22Rv1 (cell line): ENCODE data around the gene PPP2R5C.

ENCODE experiments used
- H3K27ac ChIP-seq: fragments of 450-650 bp; 2 replicates; pipeline ENCODE4 v1.5.1; 2017
- ZFX ChIP-seq: fragments of 450-650 bp; IDR thresholded peaks from 2 replicates; pipeline ENCODE4 v1.6.1; 2017; ENCODE audit warnings: antibody characterized with exemption, borderline replicate concordance
- TF ChIP-seq, protein P1 (sequence below): fragments of 450-650 bp; IDR thresholded peaks from 2 replicates; pipeline ENCODE4 v1.5.1; 2017; ENCODE audit warnings: mild to moderate bottlenecking

The PPP2R5C gene

DNA sequence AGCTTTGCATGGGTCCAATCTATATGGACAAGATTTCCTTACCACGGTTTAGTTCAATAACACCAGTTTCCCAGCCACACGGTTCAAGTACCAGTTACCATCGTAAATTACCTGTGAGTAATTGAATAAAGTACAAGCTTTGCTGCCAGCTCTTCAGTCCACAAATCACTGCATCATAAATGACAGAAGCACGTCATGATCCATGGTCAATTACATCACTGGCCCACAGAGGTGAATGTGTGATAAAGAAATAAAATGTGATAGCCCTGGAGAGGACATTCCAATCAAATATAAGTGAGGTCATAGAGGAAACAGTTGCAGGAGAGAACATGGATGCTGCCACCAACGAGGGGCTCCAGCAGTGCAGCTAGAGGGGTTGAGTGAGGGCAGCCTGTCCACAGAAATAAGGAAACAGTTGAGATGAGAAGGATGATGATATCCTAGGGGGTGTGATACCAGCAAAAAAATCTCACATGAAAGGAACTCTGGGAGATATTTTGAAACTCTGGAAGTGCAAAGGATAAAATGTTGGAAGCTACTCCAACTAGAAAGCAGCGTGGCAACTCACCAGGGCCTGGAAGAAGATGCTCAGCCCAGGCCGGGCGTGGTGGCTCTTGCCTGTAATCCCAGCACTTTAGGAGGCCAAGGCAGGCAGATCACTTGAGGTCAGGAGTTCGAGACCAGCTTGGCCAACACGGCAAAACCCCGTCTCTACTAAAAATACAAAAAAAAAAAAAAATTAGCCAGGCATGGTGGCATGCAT, 197.1 kb downstream of the PPP2R5C start:
- TF ChIP-seq, protein P1, sequence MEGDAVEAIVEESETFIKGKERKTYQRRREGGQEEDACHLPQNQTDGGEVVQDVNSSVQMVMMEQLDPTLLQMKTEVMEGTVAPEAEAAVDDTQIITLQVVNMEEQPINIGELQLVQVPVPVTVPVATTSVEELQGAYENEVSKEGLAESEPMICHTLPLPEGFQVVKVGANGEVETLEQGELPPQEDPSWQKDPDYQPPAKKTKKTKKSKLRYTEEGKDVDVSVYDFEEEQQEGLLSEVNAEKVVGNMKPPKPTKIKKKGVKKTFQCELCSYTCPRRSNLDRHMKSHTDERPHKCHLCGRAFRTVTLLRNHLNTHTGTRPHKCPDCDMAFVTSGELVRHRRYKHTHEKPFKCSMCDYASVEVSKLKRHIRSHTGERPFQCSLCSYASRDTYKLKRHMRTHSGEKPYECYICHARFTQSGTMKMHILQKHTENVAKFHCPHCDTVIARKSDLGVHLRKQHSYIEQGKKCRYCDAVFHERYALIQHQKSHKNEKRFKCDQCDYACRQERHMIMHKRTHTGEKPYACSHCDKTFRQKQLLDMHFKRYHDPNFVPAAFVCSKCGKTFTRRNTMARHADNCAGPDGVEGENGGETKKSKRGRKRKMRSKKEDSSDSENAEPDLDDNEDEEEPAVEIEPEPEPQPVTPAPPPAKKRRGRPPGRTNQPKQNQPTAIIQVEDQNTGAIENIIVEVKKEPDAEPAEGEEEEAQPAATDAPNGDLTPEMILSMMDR, result no peak
- TF ChIP-seq ZFX, result no peak
- H3K27ac ChIP-seq, result no peak overlapping the region

DNA sequence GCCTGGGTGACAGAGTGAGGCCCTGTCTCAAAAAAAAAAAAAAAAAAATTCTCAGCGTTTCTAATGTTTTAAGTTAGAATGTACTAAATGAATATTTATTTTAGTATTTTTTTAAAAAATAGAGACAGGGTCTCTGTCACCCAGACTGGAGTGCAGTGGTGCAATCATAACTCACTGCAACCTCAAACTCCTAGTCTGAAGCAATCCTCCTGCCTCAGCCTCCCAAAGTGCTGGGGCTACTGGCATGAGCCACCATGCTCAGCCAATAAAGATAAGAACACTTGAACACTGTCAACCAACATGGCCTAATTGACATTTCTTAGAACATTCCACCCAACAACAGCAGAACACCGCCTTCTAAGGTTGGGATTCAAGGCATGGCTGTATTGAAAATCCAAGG, 197.8 kb downstream of the PPP2R5C start:
- no peak overlapping the region for H3K27ac ChIP-seq
- TF ChIP-seq ZFX, result no peak
- TF ChIP-seq, protein P1, result no peak

DNA sequence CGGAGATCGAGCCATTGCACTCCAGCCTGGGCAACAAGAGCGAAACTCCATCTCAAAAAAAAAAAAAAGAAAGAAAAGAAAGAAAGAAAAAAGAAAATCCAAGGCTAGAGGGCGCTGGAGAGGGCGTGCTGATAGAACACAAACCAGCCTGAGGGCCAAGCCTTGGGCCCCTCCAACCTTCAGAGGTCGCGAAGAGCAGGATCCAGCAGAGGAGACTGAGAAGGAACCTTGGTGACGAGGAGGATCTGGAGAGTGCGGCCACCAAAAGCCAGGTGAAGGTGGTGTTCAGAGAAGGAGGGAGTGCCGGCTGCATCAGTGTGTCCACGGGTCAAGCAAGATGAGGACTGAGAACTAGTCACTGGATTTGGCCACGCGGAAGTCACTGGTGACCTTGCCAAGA, 198.7 kb downstream of the PPP2R5C start:
- TF ChIP-seq ZFX, result no peak
- TF ChIP-seq, protein P1, result peak; percentile 80

DNA sequence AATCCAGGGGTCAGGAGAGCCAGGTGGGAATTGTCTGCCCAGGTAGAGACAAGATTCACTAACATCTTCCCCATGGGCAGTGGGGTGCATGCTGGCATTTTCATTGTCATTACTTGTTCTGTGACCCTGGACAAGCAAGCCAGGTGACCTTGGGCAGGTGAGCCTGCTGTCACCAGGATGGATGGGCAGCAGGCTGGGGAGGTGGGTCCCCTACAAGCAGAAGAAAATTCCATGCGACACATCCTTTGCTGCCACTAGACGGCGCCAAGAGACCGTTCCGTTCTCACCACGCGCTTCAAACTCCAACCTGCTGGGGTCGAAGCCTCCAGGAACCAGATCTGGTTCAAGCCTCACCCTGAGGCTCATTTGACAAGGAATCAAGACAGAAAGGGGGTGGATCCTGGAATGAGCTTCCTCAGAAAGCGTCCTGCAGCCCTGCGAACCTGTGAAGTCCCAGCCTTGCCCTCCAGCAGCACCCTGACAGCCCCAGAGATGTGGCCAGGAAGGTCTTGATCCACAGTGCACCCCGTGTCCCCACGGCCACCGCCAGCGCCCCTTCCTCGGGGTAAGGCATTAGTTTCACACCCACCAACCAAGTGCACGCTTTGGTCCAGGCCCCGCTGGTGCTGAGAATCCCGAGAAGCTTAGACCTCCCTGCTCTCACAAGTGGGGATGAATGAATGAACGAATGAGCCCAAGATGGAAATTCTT, 199.7 kb downstream of the PPP2R5C start:
- TF ChIP-seq, protein P1, result peak; percentile 84
- no peak for TF ChIP-seq ZFX
- H3K27ac ChIP-seq, result no peak overlapping the region

More for the DNA sequence above, 198.7 kb downstream of the PPP2R5C start:
- H3K27ac ChIP-seq, result no peak overlapping the region

DNA sequence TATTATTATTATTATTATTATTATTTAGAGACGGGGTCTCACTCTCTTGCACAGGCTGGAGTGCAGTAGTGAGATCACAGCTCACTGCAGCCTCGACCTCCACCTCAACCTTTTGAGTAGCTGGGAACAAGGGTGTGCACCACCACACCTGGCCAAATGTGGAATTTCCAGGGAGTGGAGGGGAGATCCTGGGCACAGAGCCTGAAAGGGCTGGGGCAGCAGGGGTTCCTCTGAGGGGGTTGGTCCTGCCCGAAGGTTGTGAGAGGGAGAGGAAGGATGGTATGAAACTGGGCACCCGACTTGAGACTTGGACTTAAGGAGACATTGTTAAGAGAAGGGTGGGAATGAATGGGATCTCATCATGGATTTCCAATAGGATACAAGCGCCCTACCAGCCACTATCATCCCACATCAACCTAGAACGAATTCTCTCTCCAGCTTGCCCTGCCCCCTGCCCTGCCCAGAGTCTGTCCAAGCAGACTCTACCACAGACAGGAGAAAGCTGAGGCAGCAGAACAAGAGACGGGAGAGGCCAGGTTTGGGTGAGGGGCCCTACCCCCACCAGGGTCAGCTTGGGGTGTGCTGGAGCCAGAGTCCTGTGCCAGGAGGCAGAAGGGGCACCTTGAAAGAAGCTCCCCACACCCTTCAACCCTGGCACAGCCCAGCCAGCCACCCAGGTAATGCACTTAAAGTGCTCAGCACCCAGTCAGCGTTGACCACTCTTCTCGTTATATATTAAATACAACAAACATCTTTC, 200.4 kb downstream of the PPP2R5C start:
- TF ChIP-seq, protein P1, result no peak
- no peak for TF ChIP-seq ZFX
- H3K27ac ChIP-seq, result no peak overlapping the region

DNA sequence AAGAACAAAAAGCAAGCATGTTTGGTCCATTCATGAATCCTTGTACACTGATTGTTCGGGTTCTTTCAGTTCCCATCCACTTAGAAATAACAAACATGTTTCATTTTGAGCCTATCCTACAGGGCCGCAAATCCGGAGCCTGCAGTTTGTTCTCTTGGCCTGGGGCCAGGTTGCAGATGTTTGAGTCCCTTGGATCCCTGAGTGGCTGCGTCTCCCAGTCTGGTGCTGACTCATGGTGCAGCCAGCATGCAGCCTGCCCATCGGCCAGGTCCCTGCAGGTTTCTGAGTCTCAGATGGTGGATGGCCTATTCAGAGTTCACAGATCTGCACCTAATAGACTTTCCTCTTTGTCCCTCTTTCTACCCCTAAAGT, 201.0 kb downstream of the PPP2R5C start:
- no peak for TF ChIP-seq ZFX
- TF ChIP-seq, protein P1, result no peak
- no peak overlapping the region for H3K27ac ChIP-seq

DNA sequence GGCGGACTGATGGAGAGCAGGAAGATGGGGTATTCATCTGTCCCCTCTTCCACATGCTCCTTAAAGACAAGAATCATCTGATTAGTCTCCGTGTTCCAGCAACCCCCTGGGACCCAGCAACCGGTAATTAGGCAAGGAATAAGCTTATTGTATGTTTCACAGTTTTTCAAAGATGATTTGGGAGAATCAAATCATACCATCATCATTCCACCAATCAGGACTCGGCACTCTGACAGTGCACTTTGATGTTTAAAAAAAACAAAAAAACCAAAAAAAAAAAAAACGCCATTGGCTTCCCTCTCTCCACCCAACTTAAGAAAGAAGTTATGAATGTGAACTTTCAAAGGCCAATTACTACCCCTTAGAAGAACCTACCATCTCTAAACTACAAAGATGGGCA, 201.5 kb downstream of the PPP2R5C start:
- TF ChIP-seq, protein P1, result no peak
- TF ChIP-seq ZFX, result no peak
- H3K27ac ChIP-seq, result no peak overlapping the region
